ENCODE measurements around the gene INSRR.

DNA sequence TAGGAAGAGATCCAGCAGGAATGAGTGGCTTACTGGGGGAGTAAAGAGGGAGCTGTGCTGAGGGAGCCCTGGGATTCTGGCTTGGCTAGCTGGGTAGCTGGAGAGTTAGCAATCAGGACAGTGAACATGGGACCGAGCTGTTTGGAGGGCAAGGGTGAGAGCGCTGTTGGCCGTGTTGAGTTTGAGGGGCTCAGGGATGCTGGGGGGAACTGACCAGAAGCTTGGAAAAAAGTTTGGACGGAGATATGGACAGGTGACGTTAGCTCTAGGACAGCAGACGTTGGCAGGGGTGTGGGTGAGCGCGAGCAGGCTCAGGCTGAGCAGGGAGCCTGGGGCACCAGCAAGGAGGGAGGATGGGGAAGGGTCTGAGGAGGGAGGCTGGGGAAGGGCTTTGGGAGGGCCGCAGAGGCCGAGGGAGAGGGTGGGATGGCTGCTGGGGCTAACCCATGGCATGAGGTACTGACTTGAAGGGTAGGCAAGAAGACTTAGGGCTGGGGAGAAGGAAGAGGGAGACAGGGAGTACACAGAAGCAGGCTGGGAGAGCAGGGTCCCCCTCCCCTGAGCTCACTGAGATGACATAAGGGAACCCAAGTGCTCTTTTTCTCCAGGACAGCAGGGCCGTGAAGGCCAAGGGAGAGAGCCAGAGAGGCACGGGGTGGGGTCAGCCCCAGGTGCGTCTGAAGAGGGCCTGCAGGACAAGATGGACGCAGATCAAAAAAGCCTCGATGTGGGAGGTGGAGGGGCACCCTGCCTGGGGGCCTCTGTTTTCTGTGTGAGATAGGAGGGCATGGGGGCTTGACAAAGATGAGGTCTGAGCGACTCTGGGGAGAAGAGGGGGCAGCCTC is 50.5 kb downstream of the INSRR start:
- TF ChIP-seq TEAD4 (IDR thresholded peaks at IDR 0.05), result no peak
- TF ChIP-seq CEBPB (IDR thresholded peaks at IDR 0.05), result no peak
- TF ChIP-seq, protein P1, sequence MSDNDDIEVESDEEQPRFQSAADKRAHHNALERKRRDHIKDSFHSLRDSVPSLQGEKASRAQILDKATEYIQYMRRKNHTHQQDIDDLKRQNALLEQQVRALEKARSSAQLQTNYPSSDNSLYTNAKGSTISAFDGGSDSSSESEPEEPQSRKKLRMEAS (IDR thresholded peaks at IDR 0.05), result no peak
- no peak for TF ChIP-seq EP300 (IDR thresholded peaks at IDR 0.05; ENCODE audit: borderline replicate concordance)
- TF ChIP-seq RAD21 (IDR thresholded peaks at IDR 0.05; ENCODE audit: low read depth), result no peak
- TF ChIP-seq NFIC (IDR thresholded peaks at IDR 0.05), result no peak
- TF ChIP-seq, protein P2, sequence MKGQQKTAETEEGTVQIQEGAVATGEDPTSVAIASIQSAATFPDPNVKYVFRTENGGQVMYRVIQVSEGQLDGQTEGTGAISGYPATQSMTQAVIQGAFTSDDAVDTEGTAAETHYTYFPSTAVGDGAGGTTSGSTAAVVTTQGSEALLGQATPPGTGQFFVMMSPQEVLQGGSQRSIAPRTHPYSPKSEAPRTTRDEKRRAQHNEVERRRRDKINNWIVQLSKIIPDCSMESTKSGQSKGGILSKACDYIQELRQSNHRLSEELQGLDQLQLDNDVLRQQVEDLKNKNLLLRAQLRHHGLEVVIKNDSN (IDR thresholded peaks at IDR 0.05), result no peak
- TF ChIP-seq, protein P3, sequence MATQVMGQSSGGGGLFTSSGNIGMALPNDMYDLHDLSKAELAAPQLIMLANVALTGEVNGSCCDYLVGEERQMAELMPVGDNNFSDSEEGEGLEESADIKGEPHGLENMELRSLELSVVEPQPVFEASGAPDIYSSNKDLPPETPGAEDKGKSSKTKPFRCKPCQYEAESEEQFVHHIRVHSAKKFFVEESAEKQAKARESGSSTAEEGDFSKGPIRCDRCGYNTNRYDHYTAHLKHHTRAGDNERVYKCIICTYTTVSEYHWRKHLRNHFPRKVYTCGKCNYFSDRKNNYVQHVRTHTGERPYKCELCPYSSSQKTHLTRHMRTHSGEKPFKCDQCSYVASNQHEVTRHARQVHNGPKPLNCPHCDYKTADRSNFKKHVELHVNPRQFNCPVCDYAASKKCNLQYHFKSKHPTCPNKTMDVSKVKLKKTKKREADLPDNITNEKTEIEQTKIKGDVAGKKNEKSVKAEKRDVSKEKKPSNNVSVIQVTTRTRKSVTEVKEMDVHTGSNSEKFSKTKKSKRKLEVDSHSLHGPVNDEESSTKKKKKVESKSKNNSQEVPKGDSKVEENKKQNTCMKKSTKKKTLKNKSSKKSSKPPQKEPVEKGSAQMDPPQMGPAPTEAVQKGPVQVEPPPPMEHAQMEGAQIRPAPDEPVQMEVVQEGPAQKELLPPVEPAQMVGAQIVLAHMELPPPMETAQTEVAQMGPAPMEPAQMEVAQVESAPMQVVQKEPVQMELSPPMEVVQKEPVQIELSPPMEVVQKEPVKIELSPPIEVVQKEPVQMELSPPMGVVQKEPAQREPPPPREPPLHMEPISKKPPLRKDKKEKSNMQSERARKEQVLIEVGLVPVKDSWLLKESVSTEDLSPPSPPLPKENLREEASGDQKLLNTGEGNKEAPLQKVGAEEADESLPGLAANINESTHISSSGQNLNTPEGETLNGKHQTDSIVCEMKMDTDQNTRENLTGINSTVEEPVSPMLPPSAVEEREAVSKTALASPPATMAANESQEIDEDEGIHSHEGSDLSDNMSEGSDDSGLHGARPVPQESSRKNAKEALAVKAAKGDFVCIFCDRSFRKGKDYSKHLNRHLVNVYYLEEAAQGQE (IDR thresholded peaks at IDR 0.05; ENCODE audit: low read depth), result no peak
- no peak for TF ChIP-seq TAF1 (IDR thresholded peaks at IDR 0.05; ENCODE audit: low read depth)
- TF ChIP-seq FOXM1 (IDR thresholded peaks at IDR 0.05; ENCODE audit: borderline replicate concordance, low read depth), result no peak
- no peak for TF ChIP-seq CREB1 (IDR thresholded peaks at IDR 0.05; ENCODE audit: low read depth)
- no peak for TF ChIP-seq ZBTB7A (IDR thresholded peaks at IDR 0.05; ENCODE audit: low read depth)
- TF ChIP-seq YY1 (IDR thresholded peaks at IDR 0.05; ENCODE audit: low read depth), result no peak
